Ishikawa (cell line): ENCODE data around the gene RMND1.

Source experiments
- CEBPB ChIP-seq: IDR thresholded peaks from 2 replicates; pipeline ENCODE4 v1.6.1; 2012
- CREB1 ChIP-seq: IDR thresholded peaks from 2 replicates; pipeline ENCODE4 v1.6.1; 2012; ENCODE audit warnings: low read depth
- EGR1 ChIP-seq: IDR thresholded peaks from 2 replicates; pipeline ENCODE4 v1.6.1; 2012
- EP300 ChIP-seq: IDR thresholded peaks from 2 replicates; pipeline ENCODE4 v1.6.1; 2012; ENCODE audit warnings: borderline replicate concordance
- FOXM1 ChIP-seq: IDR thresholded peaks from 2 replicates; pipeline ENCODE4 v1.6.1; 2012; ENCODE audit warnings: low read depth, borderline replicate concordance
- MAX ChIP-seq: IDR thresholded peaks from 2 replicates; pipeline ENCODE4 v1.6.1; 2012
- NFIC ChIP-seq: IDR thresholded peaks from 2 replicates; pipeline ENCODE4 v1.6.1; 2012
- RAD21 ChIP-seq: IDR thresholded peaks from 2 replicates; pipeline ENCODE4 v1.6.1; 2012; ENCODE audit warnings: low read depth
- REST ChIP-seq: IDR thresholded peaks from 2 replicates; pipeline ENCODE4 v1.6.1; 2012; ENCODE audit warnings: low read depth, mild to moderate bottlenecking
- TAF1 ChIP-seq: IDR thresholded peaks from 2 replicates; pipeline ENCODE4 v1.6.1; 2012; ENCODE audit warnings: low read depth, mild to moderate bottlenecking
- TCF12 ChIP-seq: IDR thresholded peaks from 2 replicates; pipeline ENCODE4 v1.6.1; 2012; ENCODE audit warnings: low read depth
- TEAD4 ChIP-seq: IDR thresholded peaks from 2 replicates; pipeline ENCODE4 v1.6.1; 2012
- USF1 ChIP-seq: IDR thresholded peaks from 2 replicates; pipeline ENCODE4 v1.6.1; 2012
- YY1 ChIP-seq: IDR thresholded peaks from 2 replicates; pipeline ENCODE4 v1.6.1; 2012; ENCODE audit warnings: low read depth
- ZBTB7A ChIP-seq: IDR thresholded peaks from 2 replicates; pipeline ENCODE4 v1.6.1; 2012; ENCODE audit warnings: low read depth

The RMND1 gene

GRCh38 chr6:151390276-151390850 lies 61.6 kb downstream of the RMND1 start:
- TF ChIP-seq TEAD4 (no peak), NFIC (peak; percentile 38), CREB1 (no peak), TCF12 (peak; percentile 59; the same call in 1 of the 2 replicates), TAF1 (peak; percentile 70), EGR1 (peak; percentile 97), MAX (0 out of 2 replicates have a peak, but pooled peaks have one; percentile 61), YY1 (0 out of 2 replicates have a peak, but pooled peaks have one; percentile 6), RAD21 (no peak), REST (no peak), FOXM1 (0 out of 2 replicates have a peak, but pooled peaks have one; percentile 27), ZBTB7A (peak; percentile 42; the same call in 1 of the 2 replicates), EP300 (0 out of 2 replicates have a peak, but pooled peaks have one; percentile 34), USF1 (no peak; the same call in 1 of the 2 replicates), CEBPB (no peak)

- TF ChIP-seq YY1: peak; percentile 49; the same call in 1 of the 2 replicates
- no peak for TF ChIP-seq FOXM1
- TF ChIP-seq CEBPB: peak; percentile 16; the same call in 1 of the 2 replicates
- peak; percentile 70 for TF ChIP-seq TAF1
- TF ChIP-seq MAX: no peak; the same call in 1 of the 2 replicates
These were observed 62.2 kb downstream of the RMND1 start for GRCh38 chr6:151389618-151390275.

GRCh38 chr6:151388997-151389617 lies 62.8 kb downstream of the RMND1 start:
- no peak for TF ChIP-seq REST
- TF ChIP-seq RAD21: no peak
- no peak for TF ChIP-seq FOXM1
- TF ChIP-seq TCF12: no peak
- no peak; the same call in 1 of the 2 replicates for TF ChIP-seq ZBTB7A
- no peak for TF ChIP-seq USF1
- TF ChIP-seq CEBPB: no peak
- TF ChIP-seq TAF1: no peak
- no peak for TF ChIP-seq TEAD4
- no peak for TF ChIP-seq MAX

GRCh38 chr6:151388236-151388635 lies 63.7 kb downstream of the RMND1 start:
- TF ChIP-seq REST: no peak
- no peak for TF ChIP-seq CREB1
- TF ChIP-seq EP300: no peak
- TF ChIP-seq ZBTB7A: no peak
- TF ChIP-seq TAF1: no peak
- no peak for TF ChIP-seq MAX
- TF ChIP-seq CEBPB: no peak
- TF ChIP-seq TCF12: no peak
- no peak for TF ChIP-seq NFIC
- no peak for TF ChIP-seq YY1
- no peak for TF ChIP-seq RAD21
- no peak for TF ChIP-seq FOXM1
- TF ChIP-seq TEAD4: no peak
- no peak for TF ChIP-seq EGR1
- no peak for TF ChIP-seq USF1
